Measurements from ENCODE around the gene HPS1.

Gene HPS1

GRCh38 chr10:98456686-98457482 lies 10.1 kb upstream of the HPS1 start:
- H3K27ac ChIP-seq = no peak overlapping the region
- TF ChIP-seq ZFX (IDR thresholded peaks at IDR 0.05) = no peak
- TF ChIP-seq, protein P1, sequence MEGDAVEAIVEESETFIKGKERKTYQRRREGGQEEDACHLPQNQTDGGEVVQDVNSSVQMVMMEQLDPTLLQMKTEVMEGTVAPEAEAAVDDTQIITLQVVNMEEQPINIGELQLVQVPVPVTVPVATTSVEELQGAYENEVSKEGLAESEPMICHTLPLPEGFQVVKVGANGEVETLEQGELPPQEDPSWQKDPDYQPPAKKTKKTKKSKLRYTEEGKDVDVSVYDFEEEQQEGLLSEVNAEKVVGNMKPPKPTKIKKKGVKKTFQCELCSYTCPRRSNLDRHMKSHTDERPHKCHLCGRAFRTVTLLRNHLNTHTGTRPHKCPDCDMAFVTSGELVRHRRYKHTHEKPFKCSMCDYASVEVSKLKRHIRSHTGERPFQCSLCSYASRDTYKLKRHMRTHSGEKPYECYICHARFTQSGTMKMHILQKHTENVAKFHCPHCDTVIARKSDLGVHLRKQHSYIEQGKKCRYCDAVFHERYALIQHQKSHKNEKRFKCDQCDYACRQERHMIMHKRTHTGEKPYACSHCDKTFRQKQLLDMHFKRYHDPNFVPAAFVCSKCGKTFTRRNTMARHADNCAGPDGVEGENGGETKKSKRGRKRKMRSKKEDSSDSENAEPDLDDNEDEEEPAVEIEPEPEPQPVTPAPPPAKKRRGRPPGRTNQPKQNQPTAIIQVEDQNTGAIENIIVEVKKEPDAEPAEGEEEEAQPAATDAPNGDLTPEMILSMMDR (conservative IDR thresholded peaks at IDR 0.05) = no peak

DNA sequence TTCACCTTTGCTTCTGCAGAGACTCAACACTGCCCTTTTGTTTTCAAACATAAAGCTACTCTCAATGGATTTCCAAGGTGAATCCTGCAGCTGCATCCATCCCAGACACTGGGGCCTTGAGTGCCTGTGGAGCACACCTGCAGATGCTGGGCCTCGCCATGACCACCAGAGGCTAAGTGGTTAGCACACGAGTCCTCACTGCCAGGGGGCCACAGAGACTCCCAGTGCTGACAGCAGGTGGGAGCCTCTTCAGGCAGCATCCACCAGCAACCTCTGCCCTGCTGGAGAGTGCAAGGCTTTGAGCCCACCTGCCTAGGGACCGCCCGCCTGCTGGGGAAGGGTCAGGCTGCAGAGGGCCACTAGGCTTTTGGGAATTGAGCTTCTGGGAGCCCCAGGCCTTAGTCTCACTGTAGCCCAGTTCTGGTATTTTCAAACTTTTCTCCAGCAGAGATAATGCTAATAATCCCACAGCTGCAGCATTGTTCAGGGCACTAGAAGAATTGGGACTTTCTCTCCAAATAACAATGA lies 9.4 kb upstream of the HPS1 start:
- no peak overlapping the region for H3K27ac ChIP-seq
- TF ChIP-seq, protein P1 (conservative IDR thresholded peaks at IDR 0.05) = no peak
- TF ChIP-seq ZFX (IDR thresholded peaks at IDR 0.05) = no peak

- TF ChIP-seq, protein P1 (conservative IDR thresholded peaks at IDR 0.05) = no peak
- TF ChIP-seq ZFX (IDR thresholded peaks at IDR 0.05) = no peak
- no peak overlapping the region for H3K27ac ChIP-seq
These were observed 7.0 kb upstream of the HPS1 start for GRCh38 chr10:98453729-98454128.

DNA sequence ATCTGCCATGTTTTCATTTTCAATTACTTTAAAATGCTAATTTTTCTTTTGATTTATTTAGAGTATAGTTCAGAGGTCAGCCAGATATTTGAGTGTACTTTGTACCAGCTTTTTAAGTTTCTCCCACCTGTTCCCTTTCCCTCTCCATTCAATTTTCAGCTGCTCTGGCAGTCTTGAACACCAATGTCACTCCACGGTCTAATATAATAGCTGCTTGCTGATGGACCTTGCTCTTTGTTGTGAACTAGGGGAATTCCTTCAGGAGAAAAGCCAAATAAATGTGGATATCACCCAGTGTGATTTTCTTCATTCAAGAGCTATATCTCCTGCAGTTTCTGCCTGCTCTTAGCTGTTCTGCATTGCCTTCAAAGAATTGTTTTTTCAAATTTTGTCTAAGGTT lies 3.9 kb upstream of the HPS1 start:
- H3K27ac ChIP-seq = no peak overlapping the region
- TF ChIP-seq, protein P1 (conservative IDR thresholded peaks at IDR 0.05) = no peak
- TF ChIP-seq ZFX (IDR thresholded peaks at IDR 0.05) = no peak

DNA sequence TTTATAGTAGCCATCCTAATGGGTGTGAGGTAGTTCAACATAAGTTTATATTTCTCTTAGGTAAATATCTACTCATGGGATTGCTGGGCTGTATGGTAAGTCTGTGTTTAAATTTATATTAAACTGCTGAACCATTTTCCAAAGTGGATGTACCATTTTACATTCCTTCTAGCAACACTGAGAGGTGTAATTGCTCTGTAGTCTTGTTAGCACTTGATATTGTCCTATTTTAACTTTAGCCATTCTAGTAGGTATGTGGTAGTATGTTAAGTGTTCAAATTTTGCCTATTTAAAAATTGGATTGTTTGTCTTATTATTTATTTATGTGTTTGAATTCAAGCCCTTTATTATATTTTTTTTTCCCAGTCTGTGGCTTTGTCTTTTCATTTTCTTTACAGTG lies 2.6 kb upstream of the HPS1 start:
- TF ChIP-seq, protein P1 (conservative IDR thresholded peaks at IDR 0.05) = no peak
- no peak for TF ChIP-seq ZFX (IDR thresholded peaks at IDR 0.05)
- H3K27ac ChIP-seq = no peak overlapping the region

DNA sequence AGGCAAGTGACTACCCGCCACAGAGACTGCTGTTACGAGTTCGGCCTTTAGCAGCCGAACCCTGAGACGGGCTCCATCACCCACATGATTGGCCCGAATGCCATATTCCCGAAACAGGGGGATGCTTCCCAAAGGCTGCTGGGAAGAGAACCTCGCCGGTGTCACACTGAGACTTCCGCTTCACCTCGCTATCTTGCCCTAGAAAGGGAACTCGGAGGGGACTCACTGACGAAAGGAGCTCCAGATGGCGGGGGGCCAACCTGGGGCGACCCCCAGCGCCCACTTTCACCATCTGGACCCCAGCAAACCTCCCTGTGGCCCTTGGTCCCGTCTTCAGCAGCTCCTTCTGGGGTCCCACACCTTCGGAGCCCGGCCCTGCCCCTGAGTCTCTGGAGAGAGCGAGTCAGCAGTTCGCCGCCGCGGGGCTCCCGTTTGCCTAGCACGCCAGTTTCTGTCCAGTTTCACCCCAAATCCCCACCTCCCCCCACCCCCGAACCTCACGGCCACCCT lies 529 bp downstream of the HPS1 start:
- TF ChIP-seq, protein P1 (conservative IDR thresholded peaks at IDR 0.05) = no peak
- no peak for TF ChIP-seq ZFX (IDR thresholded peaks at IDR 0.05)
- H3K27ac ChIP-seq = peak overlapping the region; percentile 74

DNA sequence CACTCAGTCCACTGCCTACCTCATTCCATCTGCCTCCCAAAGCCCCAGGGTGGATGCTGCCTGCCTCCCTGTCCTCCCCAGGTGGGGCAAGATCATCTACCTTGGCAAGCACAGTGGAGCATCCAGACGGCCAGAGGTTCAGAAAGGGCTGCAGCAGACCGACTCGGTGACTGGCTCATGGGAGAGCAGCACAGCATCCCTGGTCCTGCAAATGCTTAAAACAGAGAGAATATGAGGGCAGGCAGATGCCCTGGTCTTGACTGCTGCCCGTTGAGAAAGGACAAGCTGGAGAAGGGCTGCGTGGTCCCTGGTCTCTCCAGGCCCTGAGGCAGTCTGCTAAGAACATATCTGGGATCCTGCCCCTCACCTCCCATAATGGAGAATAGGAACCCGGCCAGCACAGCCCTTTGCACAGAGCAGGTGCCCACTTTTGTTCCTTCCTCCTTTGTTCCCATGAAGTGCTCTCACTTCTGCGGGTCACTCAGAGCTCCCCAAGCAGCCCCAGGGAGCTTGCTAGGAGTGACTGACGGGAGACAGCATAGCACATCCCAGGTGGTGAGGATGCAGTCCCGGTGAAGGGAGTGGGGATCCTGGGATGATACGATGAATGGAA lies 1.4 kb downstream of the HPS1 start:
- TF ChIP-seq, protein P1 (conservative IDR thresholded peaks at IDR 0.05) = no peak
- TF ChIP-seq ZFX (IDR thresholded peaks at IDR 0.05) = no peak
- no peak overlapping the region for H3K27ac ChIP-seq

Measured in C4-2B (cell line).